Measurements from ENCODE around the gene IL17D.

The IL17D gene

DNA sequence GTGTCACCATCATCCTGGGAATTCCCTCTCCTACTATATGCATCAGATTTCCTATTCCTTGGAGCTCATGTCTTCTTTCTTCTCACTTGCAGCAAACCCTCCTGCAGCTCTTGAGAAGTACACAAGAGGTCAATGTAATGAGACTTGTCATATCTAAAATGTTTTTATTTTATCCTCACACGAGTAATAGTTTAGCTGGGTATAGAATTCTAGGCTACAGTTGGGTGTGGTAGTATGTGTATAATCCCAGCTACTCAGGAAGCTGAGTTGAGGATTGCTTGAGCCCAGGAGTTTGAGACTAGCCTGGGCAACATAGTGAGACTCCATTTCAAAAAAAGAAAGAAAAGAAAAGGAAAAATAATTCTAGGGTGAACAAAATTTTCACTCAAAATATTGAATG lies 45.9 kb downstream of the IL17D start:
- Histone ChIP-seq H3K27me3 (ENCODE audit: low read depth) (no peaks in the 10 kb centered on the region), H3K9me3 (peaks cover 10% of the 10 kb centered on the region; the same call in 1 of the 2 replicates), H3K4me1 (no peaks in the 10 kb centered on the region), H3K4me3 (no peak overlapping the region), H3K36me3 (replicated peaks) (no peaks in the 10 kb centered on the region)
- DNase-seq (ENCODE audit: low spot score in 2 of 2): no peak
- in situ Hi-C loops (cut with MboI; ENCODE audit: low sequenced_read_pairs): no loop called here

DNA sequence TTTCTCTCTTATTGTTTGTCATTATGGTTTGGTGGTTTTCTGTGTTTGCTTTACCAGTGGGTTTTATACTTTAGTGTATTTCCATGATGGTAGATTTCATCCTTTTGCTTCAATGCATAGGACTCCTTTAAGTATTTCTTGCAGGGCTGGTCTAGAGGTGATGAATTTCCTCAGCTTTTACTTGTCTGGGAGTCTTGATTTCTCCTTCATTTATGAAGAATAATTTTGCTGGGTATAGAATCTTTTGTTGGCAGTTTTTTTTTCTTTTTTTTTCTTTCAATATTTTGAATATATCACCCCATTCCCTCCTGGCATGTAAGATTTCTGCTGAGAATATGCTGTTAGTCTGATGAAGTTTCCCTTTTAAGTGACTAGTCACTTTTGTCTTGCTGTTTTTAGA lies 50.5 kb downstream of the IL17D start:
- DNase-seq (ENCODE audit: low spot score in 2 of 2): no peak
- peaks cover 16% of the 10 kb centered on the region; the same call in 1 of the 2 replicates for H3K9me3 ChIP-seq
- no peaks in the 10 kb centered on the region for H3K27me3 ChIP-seq (ENCODE audit: low read depth)
- H3K36me3 ChIP-seq (replicated peaks): no peaks in the 10 kb centered on the region
- in situ Hi-C loops (cut with MboI; ENCODE audit: low sequenced_read_pairs): no loop called here
- H3K4me3 ChIP-seq: no peak overlapping the region
- peaks cover 8% of the 10 kb centered on the region; the same call in 1 of the 2 replicates for H3K4me1 ChIP-seq

DNA sequence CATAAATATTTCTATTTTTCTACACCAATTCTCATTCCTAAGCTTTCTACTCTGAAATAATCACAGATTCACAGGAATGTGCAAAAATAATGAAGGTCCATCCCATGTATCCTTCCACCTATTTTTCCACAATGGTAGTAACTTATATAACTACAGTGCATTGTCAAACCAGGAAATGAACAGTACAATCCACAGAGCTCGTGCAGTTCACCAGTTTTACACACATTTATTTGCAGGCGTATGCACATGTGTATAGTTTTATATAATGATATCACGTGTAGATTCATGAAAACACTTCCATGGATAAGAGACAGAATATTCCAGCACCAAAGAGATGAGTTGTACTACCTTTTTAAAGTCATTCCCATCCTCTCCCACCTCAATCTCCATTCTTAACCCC lies 57.4 kb downstream of the IL17D start:
- in situ Hi-C loops (cut with MboI; ENCODE audit: low sequenced_read_pairs): no loop called here
- DNase-seq (ENCODE audit: low spot score in 2 of 2): no peak
- H3K4me3 ChIP-seq: no peak overlapping the region

DNA sequence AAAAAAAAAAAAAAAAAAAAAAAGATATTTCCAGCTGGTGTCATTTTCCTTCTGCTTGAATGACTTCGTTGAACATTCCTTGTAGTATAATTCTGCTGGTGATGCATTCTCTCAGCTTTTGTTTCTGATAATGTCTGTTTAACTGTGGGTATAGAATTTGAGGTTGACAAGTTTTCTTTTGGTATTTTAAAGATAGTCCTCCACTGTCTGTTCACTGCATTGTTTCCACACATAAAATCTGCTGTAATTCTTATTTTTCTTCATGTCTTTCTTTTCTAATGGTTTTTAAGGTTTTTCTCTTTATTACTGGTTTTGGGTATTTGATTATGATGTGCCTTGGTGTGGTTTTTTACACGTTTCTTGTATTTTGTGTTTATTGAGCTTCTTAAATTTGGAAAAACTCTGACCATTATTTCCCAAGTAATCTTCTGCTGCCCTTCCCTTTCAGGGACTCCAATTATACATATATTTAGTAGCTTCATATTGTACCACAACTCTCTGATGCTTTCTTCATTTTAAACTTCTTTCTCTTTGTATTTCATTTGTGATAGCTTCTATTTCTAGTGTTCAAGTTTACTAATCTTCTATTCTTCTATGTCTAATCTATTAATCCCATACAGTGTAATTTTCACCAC lies 63.9 kb downstream of the IL17D start:
- in situ Hi-C loops (cut with MboI; ENCODE audit: low sequenced_read_pairs): no loop called here
- H3K27me3 ChIP-seq (ENCODE audit: low read depth): no peaks in the 10 kb centered on the region
- peaks cover 5% of the 10 kb centered on the region; the same call in 1 of the 2 replicates for H3K36me3 ChIP-seq (replicated peaks)
- H3K4me3 ChIP-seq: no peak overlapping the region
- DNase-seq (ENCODE audit: low spot score in 2 of 2): no peak
- no peaks in the 10 kb centered on the region for H3K4me1 ChIP-seq
- H3K9me3 ChIP-seq: peaks cover 5% of the 10 kb centered on the region; the same call in 1 of the 2 replicates

More for the DNA sequence above, 57.4 kb downstream of the IL17D start:
- Histone ChIP-seq H3K27me3 (ENCODE audit: low read depth) (no peaks in the 10 kb centered on the region), H3K9me3 (peaks cover 6% of the 10 kb centered on the region; the same call in 1 of the 2 replicates), H3K4me1 (peaks cover 8% of the 10 kb centered on the region; the same call in 1 of the 2 replicates), H3K36me3 (replicated peaks) (no peaks in the 10 kb centered on the region)

DNA sequence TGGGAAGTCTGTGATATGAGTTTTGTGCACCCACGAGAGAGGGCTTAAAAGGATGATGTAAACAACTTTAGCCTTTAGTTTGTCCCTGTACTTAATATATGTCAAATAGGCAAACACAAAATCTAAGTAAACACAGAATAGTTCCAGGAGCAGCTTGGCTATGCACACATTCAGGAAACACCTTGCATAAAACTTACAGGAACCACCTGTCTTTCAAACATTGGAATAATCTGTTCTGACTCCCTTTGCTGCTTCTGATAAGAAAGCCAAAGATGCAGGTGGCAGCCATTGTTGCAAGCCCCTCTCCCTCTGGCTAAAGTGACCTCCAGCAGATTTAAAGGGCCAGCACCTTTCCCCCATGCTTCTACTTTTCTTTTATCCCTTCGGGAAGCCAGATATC lies 65.6 kb downstream of the IL17D start:
- H3K4me3 ChIP-seq: no peak overlapping the region
- H3K9me3 ChIP-seq: peaks cover 5% of the 10 kb centered on the region; the same call in 1 of the 2 replicates
- peaks cover 5% of the 10 kb centered on the region; the same call in 1 of the 2 replicates for H3K36me3 ChIP-seq (replicated peaks)
- in situ Hi-C loops (cut with MboI; ENCODE audit: low sequenced_read_pairs): no loop called here
- peaks cover 2% of the 10 kb centered on the region; the same call in 1 of the 2 replicates for H3K4me1 ChIP-seq
- no peak for DNase-seq (ENCODE audit: low spot score in 2 of 2)
- no peaks in the 10 kb centered on the region for H3K27me3 ChIP-seq (ENCODE audit: low read depth)

DNA sequence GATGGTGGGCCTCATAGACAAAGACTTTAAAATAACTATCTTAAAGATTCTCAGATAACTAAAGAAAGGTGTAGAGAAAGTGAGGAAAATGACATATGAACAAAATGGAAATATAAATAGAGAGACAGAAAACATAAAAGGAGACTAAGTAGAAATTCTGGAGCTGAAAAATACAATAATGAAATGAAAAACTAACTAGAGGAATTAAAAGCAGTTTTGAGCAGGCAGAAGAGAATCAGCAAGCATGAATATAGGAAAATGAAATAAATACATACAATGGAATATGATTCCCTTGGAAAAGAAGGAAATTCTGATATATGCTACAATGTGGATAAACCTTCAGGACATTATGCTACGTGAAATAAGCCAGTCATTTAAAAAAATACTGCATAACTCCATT lies 66.3 kb downstream of the IL17D start:
- peaks cover 3% of the 10 kb centered on the region; the same call in 1 of the 2 replicates for H3K4me1 ChIP-seq

More for the DNA sequence above, 66.3 kb downstream of the IL17D start:
- H3K4me3 ChIP-seq: no peak overlapping the region
- no peaks in the 10 kb centered on the region for H3K27me3 ChIP-seq (ENCODE audit: low read depth)
- in situ Hi-C loops (cut with MboI; ENCODE audit: low sequenced_read_pairs): no loop called here
- peaks cover 5% of the 10 kb centered on the region; the same call in 1 of the 2 replicates for H3K9me3 ChIP-seq
- H3K36me3 ChIP-seq (replicated peaks): peaks cover 5% of the 10 kb centered on the region; the same call in 1 of the 2 replicates
- DNase-seq (ENCODE audit: low spot score in 2 of 2): no peak

Measured in HAP-1 (cell line).